Activated T-helper 17 cell treated with anti-CD3 and anti-CD28 coated beads, Interleukin-2, amount 50 U/mL, for 72 hours (primary cell): ENCODE measurements around the gene KREMEN2. TPM values are rescaled to one million over a fixed set of nuclear protein-coding genes. Genes with fewer than 3 reads are reported as not detected.

Source experiments
- ATAC-seq: fragments of 150-1000 bp; cut with Tn5 transposase; replicated peaks from 2 replicates; pipeline ENCODE4 v1.10.0; 2021; ENCODE audit warnings: mild to moderate bottlenecking, moderate library complexity
- H3K27ac Mint-ChIP-seq: one replicate; pipeline ENCODE4 v1.8.0; 2022; ENCODE audit warnings: mixed read lengths
- H3K27me3 Mint-ChIP-seq: one replicate; pipeline ENCODE4 v1.8.0; 2022; ENCODE audit warnings: mixed read lengths
- H3K36me3 Mint-ChIP-seq: one replicate; pipeline ENCODE4 v1.8.0; 2022; ENCODE audit warnings: low read depth, mild to moderate bottlenecking, mixed read lengths
- H3K4me1 Mint-ChIP-seq: one replicate; pipeline ENCODE4 v1.8.0; 2022; ENCODE audit warnings: mixed read lengths
- H3K4me3 Mint-ChIP-seq: one replicate; pipeline ENCODE4 v1.8.0; 2022; ENCODE audit warnings: mild to moderate bottlenecking, mixed read lengths
- H3K9me3 Mint-ChIP-seq: one replicate; pipeline ENCODE4 v1.8.0; 2022; ENCODE audit warnings: mixed read lengths
- total RNA-seq, 2 donors: library from RNA; stranded (reverse); gene quantifications; one replicate each; pipeline ENCODE4 v1.2.3, GENCODE V29; 2022

The KREMEN2 gene
- total RNA-seq, 2 donors from 2014 or later = not detected

DNA sequence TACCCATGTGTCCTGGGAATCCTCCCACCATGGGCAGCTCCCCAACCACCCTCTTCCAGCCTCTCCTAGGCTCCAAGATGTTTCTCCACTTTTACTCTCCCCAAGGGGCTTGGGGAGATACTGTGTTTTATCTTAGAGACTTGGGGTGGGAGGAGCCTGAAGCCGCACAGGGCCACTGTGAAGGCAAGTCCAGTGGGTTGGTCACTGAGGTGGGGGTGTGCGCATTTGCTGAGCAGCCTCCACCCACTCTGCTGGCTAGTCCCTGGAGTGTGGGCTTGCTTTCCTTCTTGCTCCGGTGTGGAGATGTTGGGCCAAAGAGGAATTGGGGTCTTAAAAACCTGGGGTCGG is 44.6 kb downstream of the KREMEN2 start:
- H3K9me3 Mint-ChIP-seq = no peaks in the 10 kb centered on the region
- H3K36me3 Mint-ChIP-seq = no peaks in the 10 kb centered on the region
- ATAC-seq = no peak
- peaks cover 10% of the 10 kb centered on the region for H3K4me1 Mint-ChIP-seq
- peaks cover 3% of the 10 kb centered on the region for H3K27me3 Mint-ChIP-seq
- H3K4me3 Mint-ChIP-seq = peak overlapping the region; percentile 42
- no peak overlapping the region for H3K27ac Mint-ChIP-seq

DNA sequence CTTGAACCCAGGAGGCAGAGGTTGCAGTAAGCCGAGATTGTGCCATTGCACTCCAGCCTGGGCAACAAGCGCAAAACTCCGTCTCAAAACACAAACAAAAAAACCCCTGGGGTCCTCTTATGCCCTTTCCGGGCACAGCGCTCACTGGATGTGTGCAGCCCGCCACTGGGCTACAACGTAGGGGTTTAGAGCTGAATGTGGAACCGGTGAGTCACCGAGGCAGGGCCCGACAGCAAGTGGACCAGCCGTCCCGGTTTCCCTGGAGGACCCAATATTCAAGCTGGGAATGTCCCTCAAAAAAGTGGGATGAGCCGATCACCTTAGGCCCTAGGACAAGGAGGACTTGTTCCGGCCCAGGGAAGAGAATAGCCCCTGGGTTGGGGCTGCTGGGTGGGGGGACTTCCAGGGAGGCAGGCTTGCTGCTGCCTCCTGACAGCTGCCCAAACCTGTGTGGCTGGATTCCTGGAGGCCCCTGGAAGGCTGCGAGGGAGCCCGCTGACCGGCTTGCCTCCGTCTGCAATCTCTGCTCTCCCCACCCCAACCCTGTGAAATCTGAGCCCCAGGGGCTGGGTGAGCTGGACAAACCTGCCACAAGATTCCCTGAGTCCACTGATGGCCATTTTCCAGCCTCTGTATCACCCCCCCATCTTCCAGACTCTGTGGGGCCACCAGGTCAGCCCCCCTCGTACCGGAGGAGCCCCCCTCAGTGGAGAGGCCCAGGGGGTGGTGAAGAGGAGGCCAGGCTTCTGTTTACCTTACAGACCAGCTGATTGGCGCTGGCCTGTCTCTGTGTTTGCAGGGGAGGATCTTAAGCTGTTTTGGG is 45.7 kb downstream of the KREMEN2 start:
- peaks cover 6% of the 10 kb centered on the region for H3K27me3 Mint-ChIP-seq
- no peak overlapping the region for H3K27ac Mint-ChIP-seq
- H3K4me3 Mint-ChIP-seq = no peak overlapping the region
- no peak for ATAC-seq
- peaks cover 10% of the 10 kb centered on the region for H3K4me1 Mint-ChIP-seq
- H3K9me3 Mint-ChIP-seq = no peaks in the 10 kb centered on the region
- H3K36me3 Mint-ChIP-seq = no peaks in the 10 kb centered on the region

DNA sequence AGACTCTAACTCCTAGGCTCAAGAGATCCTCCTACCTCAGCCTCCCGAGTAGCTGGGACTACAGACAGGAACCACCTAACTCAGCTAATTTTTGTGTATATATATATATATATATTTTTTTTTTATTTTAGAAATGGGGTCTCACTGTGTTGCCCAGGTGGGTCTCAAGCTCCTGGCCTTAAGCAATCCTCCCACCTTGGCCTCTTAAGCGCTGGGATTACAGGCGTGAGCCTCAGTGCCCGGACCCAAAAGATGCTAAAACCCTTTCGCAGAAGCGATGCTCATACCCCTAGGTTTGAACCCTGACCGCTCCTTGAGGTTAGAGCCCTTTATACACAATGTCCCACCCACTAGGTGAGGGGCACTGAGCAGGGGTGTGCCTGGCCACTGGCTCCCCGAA is 46.4 kb downstream of the KREMEN2 start:
- ATAC-seq = no peak
- no peak overlapping the region for H3K4me3 Mint-ChIP-seq
- no peaks in the 10 kb centered on the region for H3K36me3 Mint-ChIP-seq
- H3K4me1 Mint-ChIP-seq = peaks cover 10% of the 10 kb centered on the region
- peaks cover 6% of the 10 kb centered on the region for H3K27me3 Mint-ChIP-seq
- H3K27ac Mint-ChIP-seq = no peak overlapping the region
- H3K9me3 Mint-ChIP-seq = no peaks in the 10 kb centered on the region

DNA sequence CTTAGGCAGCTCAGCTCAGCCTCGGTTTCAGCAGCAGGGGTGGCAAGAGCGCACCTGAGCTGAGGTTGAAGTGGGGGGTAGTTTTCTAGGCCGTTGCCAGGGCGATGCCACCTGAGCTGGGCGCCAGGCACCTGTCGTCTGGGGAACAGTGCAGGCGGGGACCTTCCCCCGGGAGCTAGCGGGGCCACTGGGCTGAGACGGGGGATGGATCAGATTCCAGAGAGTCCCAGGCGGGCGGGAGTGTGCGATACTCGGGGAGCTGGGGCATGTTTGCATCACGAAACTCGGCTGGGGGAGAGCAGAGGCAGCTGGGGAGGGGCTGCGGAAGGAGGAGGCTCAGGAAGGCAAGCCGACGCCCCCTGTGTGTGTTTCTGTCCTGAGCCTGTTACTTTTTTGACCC is 48.2 kb downstream of the KREMEN2 start:
- no peak for ATAC-seq
- H3K27ac Mint-ChIP-seq = no peak overlapping the region
- peaks cover 3% of the 10 kb centered on the region for H3K27me3 Mint-ChIP-seq
- H3K4me3 Mint-ChIP-seq = no peak overlapping the region
- no peaks in the 10 kb centered on the region for H3K36me3 Mint-ChIP-seq
- peaks cover 6% of the 10 kb centered on the region for H3K4me1 Mint-ChIP-seq
- H3K9me3 Mint-ChIP-seq = no peaks in the 10 kb centered on the region

DNA sequence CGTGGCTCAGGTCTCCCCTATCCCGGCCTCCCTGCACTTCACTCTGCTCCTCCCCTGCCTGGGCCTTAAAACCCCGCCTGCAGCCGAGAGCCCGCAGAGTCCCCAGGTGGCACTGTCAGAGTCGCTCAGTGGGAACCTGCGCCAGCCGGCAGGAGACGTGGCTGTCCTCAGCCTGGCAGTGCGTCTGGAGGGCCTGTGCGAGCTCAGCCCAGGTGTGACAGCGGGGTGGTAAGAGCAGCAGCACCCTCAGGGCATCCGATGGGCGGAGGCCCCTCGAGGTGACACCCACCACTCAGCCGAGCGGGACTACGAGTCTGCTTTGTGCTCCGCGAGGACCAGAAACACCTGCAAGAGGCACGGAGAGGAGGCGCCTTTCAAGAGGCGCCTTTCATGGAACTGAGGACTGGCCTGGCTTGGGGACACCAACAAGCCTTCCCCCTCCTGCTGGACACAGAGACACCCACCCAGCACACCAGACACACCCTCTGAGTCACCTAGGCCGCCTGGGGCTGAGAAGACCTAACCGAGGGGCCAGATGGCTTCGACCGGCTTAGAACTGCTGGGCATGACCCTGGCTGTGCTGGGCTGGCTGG is 48.8 kb downstream of the KREMEN2 start, which contains the start of gene CLDN9:
Gene CLDN9, plus strand, starts transcription at position 96 of the 593 bp plus-strand sequence. Its CDS starts 440 bp downstream, at position 536.
- Mint-ChIP-seq H3K9me3 (no peaks in the 10 kb centered on the region), H3K36me3 (no peaks in the 10 kb centered on the region), H3K27me3 (peaks cover 3% of the 10 kb centered on the region), H3K27ac (no peak within 1 kb of the TSS), H3K4me1 (peaks cover 5% of the 10 kb centered on the region), H3K4me3 (no peak within 1 kb of the TSS)
- ATAC-seq = no peak

DNA sequence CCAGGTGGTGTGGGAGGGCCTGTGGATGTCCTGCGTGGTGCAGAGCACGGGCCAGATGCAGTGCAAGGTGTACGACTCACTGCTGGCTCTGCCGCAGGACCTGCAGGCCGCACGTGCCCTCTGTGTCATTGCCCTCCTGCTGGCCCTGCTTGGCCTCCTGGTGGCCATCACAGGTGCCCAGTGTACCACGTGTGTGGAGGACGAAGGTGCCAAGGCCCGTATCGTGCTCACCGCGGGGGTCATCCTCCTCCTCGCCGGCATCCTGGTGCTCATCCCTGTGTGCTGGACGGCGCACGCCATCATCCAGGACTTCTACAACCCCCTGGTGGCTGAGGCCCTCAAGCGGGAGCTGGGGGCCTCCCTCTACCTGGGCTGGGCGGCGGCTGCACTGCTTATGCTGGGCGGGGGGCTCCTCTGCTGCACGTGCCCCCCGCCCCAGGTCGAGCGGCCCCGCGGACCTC is 49.4 kb downstream of the KREMEN2 start:
- H3K36me3 Mint-ChIP-seq = no peaks in the 10 kb centered on the region
- no peak overlapping the region for H3K27ac Mint-ChIP-seq
- no peak for ATAC-seq
- no peak overlapping the region for H3K4me3 Mint-ChIP-seq
- H3K9me3 Mint-ChIP-seq = no peaks in the 10 kb centered on the region
- peaks cover 3% of the 10 kb centered on the region for H3K27me3 Mint-ChIP-seq
- H3K4me1 Mint-ChIP-seq = no peaks in the 10 kb centered on the region

DNA sequence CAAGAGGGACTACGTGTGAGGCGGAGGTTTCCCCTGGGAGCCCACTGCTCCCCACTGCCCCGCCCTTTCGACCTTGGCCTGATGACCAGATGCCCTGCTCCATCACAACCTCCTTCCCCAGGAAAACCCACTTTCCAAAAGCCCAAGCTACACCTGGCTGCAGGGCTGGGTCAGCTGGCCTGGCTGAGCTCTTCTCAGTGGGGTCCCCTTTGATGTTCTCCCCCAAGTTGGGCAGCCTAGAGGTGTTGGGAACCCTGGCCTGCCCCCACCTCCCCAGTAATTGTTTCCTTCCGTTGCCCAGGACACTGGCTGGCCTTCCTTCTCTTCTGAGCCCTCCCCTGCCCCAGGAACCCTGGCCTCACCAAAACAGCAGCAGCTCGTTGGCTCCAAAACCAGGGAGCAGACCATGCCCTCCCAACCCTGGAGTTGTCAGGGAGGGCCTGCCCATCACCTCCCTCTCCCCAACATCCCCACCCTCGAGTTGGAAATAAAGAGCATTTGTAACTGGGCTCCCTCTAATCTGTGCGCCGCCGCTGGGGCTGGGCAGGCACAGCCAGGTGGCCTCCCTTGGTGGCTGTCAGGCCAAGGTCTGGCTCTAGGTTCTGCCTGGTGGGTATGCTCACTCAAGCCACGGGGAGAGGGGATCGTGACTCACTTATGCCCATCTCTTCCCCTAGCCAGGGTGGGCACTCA is 50.1 kb downstream of the KREMEN2 start:
- H3K9me3 Mint-ChIP-seq = no peaks in the 10 kb centered on the region
- H3K27ac Mint-ChIP-seq = no peak overlapping the region
- no peaks in the 10 kb centered on the region for H3K36me3 Mint-ChIP-seq
- H3K4me3 Mint-ChIP-seq = no peak overlapping the region
- H3K4me1 Mint-ChIP-seq = no peaks in the 10 kb centered on the region
- peaks cover 3% of the 10 kb centered on the region for H3K27me3 Mint-ChIP-seq
- ATAC-seq = no peak

DNA sequence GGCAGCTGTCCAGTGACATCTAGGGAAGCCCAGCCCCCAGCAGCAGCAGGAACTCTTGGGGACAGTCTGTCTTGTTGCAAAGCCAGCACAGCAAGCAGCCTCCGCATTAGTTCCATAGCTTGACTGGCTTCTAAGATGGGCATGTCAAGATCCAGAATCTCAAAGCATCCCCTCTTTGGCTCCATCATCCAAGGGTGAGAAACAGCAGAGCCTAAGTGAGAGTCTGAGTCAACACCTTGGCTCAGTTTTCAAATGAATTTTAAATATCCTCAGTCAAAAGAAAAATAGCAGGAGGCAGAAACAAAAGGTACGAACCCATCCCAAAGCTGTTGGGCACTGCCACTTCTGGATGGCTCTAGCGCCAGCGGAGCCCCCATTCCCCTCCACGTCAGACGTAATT is 50.9 kb downstream of the KREMEN2 start:
- no peaks in the 10 kb centered on the region for H3K4me1 Mint-ChIP-seq
- H3K4me3 Mint-ChIP-seq = no peak overlapping the region
- H3K9me3 Mint-ChIP-seq = no peaks in the 10 kb centered on the region
- peaks cover 3% of the 10 kb centered on the region for H3K27me3 Mint-ChIP-seq
- no peak for ATAC-seq
- H3K36me3 Mint-ChIP-seq = no peaks in the 10 kb centered on the region
- no peak overlapping the region for H3K27ac Mint-ChIP-seq

DNA sequence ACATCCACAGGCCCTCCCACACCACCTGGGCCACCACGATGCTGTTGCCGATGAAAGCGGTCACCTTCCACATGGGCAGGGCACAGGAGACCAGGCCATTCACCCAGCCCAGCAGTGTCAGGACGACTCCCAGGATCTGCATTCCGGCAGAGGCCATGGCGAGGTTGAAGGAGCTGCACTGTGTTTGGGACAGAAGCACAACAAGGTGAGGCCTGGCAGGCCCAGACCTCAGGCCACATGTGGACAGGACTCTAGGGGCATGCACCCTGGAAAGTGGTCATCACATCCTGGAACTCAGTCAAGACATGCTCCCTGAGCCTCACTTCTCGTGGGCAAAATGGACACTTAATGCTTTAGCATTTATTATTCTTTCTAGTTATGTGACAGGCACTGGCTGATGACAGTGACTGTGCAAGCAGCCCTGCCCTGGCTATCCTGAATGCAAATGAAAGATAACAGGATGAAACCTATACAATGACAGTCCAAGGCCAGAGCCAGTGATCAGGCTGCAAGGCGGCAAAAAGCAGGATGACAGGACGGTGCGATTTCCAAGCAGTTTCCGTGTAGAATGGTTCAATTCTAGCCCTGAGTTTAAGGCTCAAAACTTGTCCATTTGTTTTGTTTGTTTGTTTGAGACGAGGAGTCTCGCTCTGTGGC is 51.9 kb downstream of the KREMEN2 start:
- Mint-ChIP-seq H3K36me3 (no peaks in the 10 kb centered on the region), H3K27me3 (peaks cover 3% of the 10 kb centered on the region), H3K4me3 (no peak overlapping the region), H3K9me3 (no peaks in the 10 kb centered on the region), H3K27ac (no peak overlapping the region), H3K4me1 (no peaks in the 10 kb centered on the region)
- ATAC-seq = no peak

DNA sequence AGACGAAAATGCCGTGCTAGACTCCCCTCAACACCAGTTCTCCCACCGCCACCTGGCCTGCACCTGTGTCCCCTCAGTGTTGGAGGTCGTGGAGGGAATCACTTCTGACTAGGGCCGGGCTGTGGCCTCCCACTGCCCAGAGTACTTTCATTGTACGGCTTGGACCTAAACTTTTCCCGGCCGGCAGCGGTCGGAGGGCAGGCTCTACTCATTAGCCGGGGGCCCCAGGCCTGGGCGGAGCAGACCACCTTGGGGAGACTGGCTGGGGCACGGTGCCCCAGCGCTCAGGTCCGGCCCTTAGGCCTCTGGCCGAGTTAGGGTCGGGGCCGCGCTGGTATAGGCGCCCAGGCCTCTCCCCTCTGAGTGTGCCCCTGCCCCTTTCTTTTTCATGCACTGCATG is 53.3 kb downstream of the KREMEN2 start:
- H3K36me3 Mint-ChIP-seq = peaks cover 12% of the 10 kb centered on the region
- H3K4me1 Mint-ChIP-seq = peaks cover 12% of the 10 kb centered on the region
- H3K9me3 Mint-ChIP-seq = no peaks in the 10 kb centered on the region
- no peak for ATAC-seq
- peaks cover 3% of the 10 kb centered on the region for H3K27me3 Mint-ChIP-seq
- H3K27ac Mint-ChIP-seq = no peak overlapping the region
- no peak overlapping the region for H3K4me3 Mint-ChIP-seq

Other genes with a start within 250 kb of the KREMEN2 start
- 1 to 10 TPM; 2.2 to 2.9 TPM for gene PRSS27, start 244.1 kb upstream of the KREMEN2 start, total RNA-seq
- gene SRRM2, start 211.6 kb upstream of the KREMEN2 start, total RNA-seq = 100 to 1,000 TPM; 553 to 810 TPM
- 100 to 1,000 TPM; 160 to 280 TPM for gene ELOB, start 187.0 kb upstream of the KREMEN2 start, total RNA-seq
- not detected for gene PRSS33, start 176.7 kb upstream of the KREMEN2 start, total RNA-seq
- gene PRSS41, start 165.8 kb upstream of the KREMEN2 start, total RNA-seq = not detected
- 1 to 10 TPM; 1.2 to 4.8 TPM for gene PRSS21, start 147.0 kb upstream of the KREMEN2 start, total RNA-seq
- 1 to 10 TPM; 4.0 to 5.7 TPM for gene ZG16B, start 134.0 kb upstream of the KREMEN2 start, total RNA-seq
- 1 to 10 TPM in 1 of 2 donors, not detected in 1; 1.9 TPM for gene PRSS22, start 106.1 kb upstream of the KREMEN2 start, total RNA-seq
- 10 to 100 TPM; 13.5 to 14.6 TPM for gene FLYWCH2, start 81.1 kb upstream of the KREMEN2 start, total RNA-seq
- gene FLYWCH1, start 52.3 kb upstream of the KREMEN2 start, total RNA-seq = 10 to 100 TPM; 52.4 to 61.1 TPM
- 10 to 100 TPM; 24.4 to 41.4 TPM for gene PAQR4, start 5.1 kb downstream of the KREMEN2 start, total RNA-seq
- gene PKMYT1, start 16.2 kb downstream of the KREMEN2 start, total RNA-seq = 100 to 1,000 TPM in 1 of 2 donors, 10 to 100 TPM in 1; 97.7 to 154 TPM
- under 1 TPM in 1 of 2 donors, not detected in 1; 0.15 TPM for gene CLDN9, start 48.6 kb downstream of the KREMEN2 start, total RNA-seq
- not detected for gene CLDN6, start 53.9 kb downstream of the KREMEN2 start, total RNA-seq
- gene TNFRSF12A, start 56.1 kb downstream of the KREMEN2 start, total RNA-seq = 10 to 100 TPM in 1 of 2 donors, 1 to 10 TPM in 1; 9.7 to 11.9 TPM
- 10 to 100 TPM; 28.2 to 46.0 TPM for gene HCFC1R1, start 59.7 kb downstream of the KREMEN2 start, total RNA-seq
- 10 to 100 TPM; 49.8 to 68.1 TPM for gene THOC6, start 59.8 kb downstream of the KREMEN2 start, total RNA-seq
- 10 to 100 TPM in 1 of 2 donors, 1 to 10 TPM in 1; 1.1 to 12.1 TPM for gene BICDL2, start 72.7 kb downstream of the KREMEN2 start, total RNA-seq
- gene MMP25, start 82.3 kb downstream of the KREMEN2 start, total RNA-seq = 1 to 10 TPM; 5.9 to 7.1 TPM
- gene IL32, start 101.4 kb downstream of the KREMEN2 start, total RNA-seq = 1,000 to 10,000 TPM; 3,603 to 3,666 TPM
- under 1 TPM; 0.34 to 0.45 TPM for gene ZSCAN10, start 135.0 kb downstream of the KREMEN2 start, total RNA-seq
- gene ZNF205, start 148.3 kb downstream of the KREMEN2 start, total RNA-seq = not detected
- 1 to 10 TPM; 6.4 to 8.6 TPM for gene ZNF213, start 170.8 kb downstream of the KREMEN2 start, total RNA-seq
- under 1 TPM in 1 of 2 donors, not detected in 1; 0.37 TPM for gene OR1F1, start 223.9 kb downstream of the KREMEN2 start, total RNA-seq